ENCODE data around the gene NRP1. TPM values are rescaled to one million over a fixed set of nuclear protein-coding genes. Genes with fewer than 3 reads are reported as not detected.

NRP1 gene
- total RNA-seq, 4 donors from 2014 or later: 91.8 to 175 (median 142) TPM

GRCh38 chr10:33216661-33217427, 117.6 kb downstream of the NRP1 start:
- no peak for TF ChIP-seq CTCF (IDR thresholded peaks at IDR 0.05; ENCODE audit: low read depth)

GRCh38 chr10:33215635-33216034, 118.8 kb downstream of the NRP1 start:
- no peak for TF ChIP-seq CTCF (IDR thresholded peaks at IDR 0.05; ENCODE audit: low read depth)

- no peak for TF ChIP-seq CTCF (IDR thresholded peaks at IDR 0.05; ENCODE audit: low read depth)
These were observed 119.3 kb downstream of the NRP1 start for GRCh38 chr10:33215154-33215553.

GRCh38 chr10:33214174-33214573, 120.3 kb downstream of the NRP1 start:
- no peak for TF ChIP-seq CTCF (IDR thresholded peaks at IDR 0.05; ENCODE audit: low read depth)

GRCh38 chr10:33212061-33212748, 122.3 kb downstream of the NRP1 start:
- TF ChIP-seq CTCF (IDR thresholded peaks at IDR 0.05; ENCODE audit: low read depth): no peak

- no peak for TF ChIP-seq CTCF (IDR thresholded peaks at IDR 0.05; ENCODE audit: low read depth)
These were observed 123.2 kb downstream of the NRP1 start for GRCh38 chr10:33211106-33211878.

- no peak for TF ChIP-seq CTCF (IDR thresholded peaks at IDR 0.05; ENCODE audit: low read depth)
These were observed 124.7 kb downstream of the NRP1 start for GRCh38 chr10:33209802-33210201.
